ENCODE data around the gene RBM8A. TPM values are rescaled to one million over a fixed set of nuclear protein-coding genes. Genes with fewer than 3 reads are reported as not detected.

The RBM8A gene
- total RNA-seq, 3 donors from 2014 or later (not counting 1 experiment from before 2014, with no cell fraction given), result 172 to 204 (median 200) TPM

GRCh38 chr1:145958734-145959133, 31.4 kb upstream of the RBM8A start:
- H3K36me3 Mint-ChIP-seq, result no peaks in the 10 kb centered on the region
- peaks cover 87 to 88% of the 10 kb centered on the region in 2 donors for H3K4me1 Mint-ChIP-seq
- Histone ChIP-seq H3K27me3 (ENCODE audit: control insufficient read depth, insufficient read depth, low read length) (no peaks in the 10 kb centered on the region), H3K27ac (ENCODE audit: low read length) (peak overlapping the region; percentile 85), H3K4me1 (ENCODE audit: control insufficient read depth, insufficient read depth, low read length) (peaks cover 55% of the 10 kb centered on the region), H3K36me3 (ENCODE audit: control insufficient read depth, insufficient read depth, low read length) (no peaks in the 10 kb centered on the region), H3K9me3 (ENCODE audit: control insufficient read depth, insufficient read depth, low read length) (no peaks in the 10 kb centered on the region), H3K4me3 (ENCODE audit: low read length) (no peak overlapping the region)
- no peaks in the 10 kb centered on the region for H3K27me3 Mint-ChIP-seq (ENCODE audit: low read depth in 2 of 2)
- no peaks in the 10 kb centered on the region for H3K9me3 Mint-ChIP-seq
- H3K4me3 Mint-ChIP-seq, result peak overlapping the region; percentile 94
- H3K27ac Mint-ChIP-seq, result peak overlapping the region; percentile 86 to 87
- no peak for TF ChIP-seq CTCF (IDR thresholded peaks at IDR 0.05)
- intact Hi-C loops (cut with micrococcal nuclease), result no loop called here
- ATAC-seq (no peak), DNase-seq (no peak)

GRCh38 chr1:145957443-145958319, 30.4 kb upstream of the RBM8A start, which contains the start of gene LIX1L:
Gene LIX1L (minus strand): TSS chr1:145958017. CDS start chr1:145957927, 90 bp downstream.
- Mint-ChIP-seq H3K4me1 (peaks cover 77 to 83% of the 10 kb centered on the region in 2 donors), H3K9me3 (no peaks in the 10 kb centered on the region), H3K27ac (peak within 1 kb of the TSS; percentile 86 to 87), H3K4me3 (peak within 1 kb of the TSS; percentile 96), H3K27me3 (ENCODE audit: low read depth in 2 of 2) (no peaks in the 10 kb centered on the region), H3K36me3 (no peaks in the 10 kb centered on the region)
- ATAC-seq, result peak; percentile 87 to 98 (median 91)
- intact Hi-C loops (cut with micrococcal nuclease), result loop anchor here (2.0 kb wide), 1 partner anchor 21 kb away; no protein-coding TSS in a partner anchor
- Histone ChIP-seq H3K27ac (ENCODE audit: low read length) (peak within 1 kb of the TSS; percentile 85), H3K4me1 (ENCODE audit: control insufficient read depth, insufficient read depth, low read length) (peaks cover 44% of the 10 kb centered on the region), H3K27me3 (ENCODE audit: control insufficient read depth, insufficient read depth, low read length) (no peaks in the 10 kb centered on the region), H3K9me3 (ENCODE audit: control insufficient read depth, insufficient read depth, low read length) (no peaks in the 10 kb centered on the region), H3K4me3 (ENCODE audit: low read length) (peak within 1 kb of the TSS; percentile 88), H3K36me3 (ENCODE audit: control insufficient read depth, insufficient read depth, low read length) (peaks cover 1% of the 10 kb centered on the region)
- WGBS (ENCODE audit: insufficient coverage), result under 1% methylated on average over 60 of the region's 60 CpGs
- DNase-seq, result peak; percentile 88 to 98
- TF ChIP-seq CTCF (IDR thresholded peaks at IDR 0.05), result no peak

- Histone ChIP-seq H3K27ac (ENCODE audit: low read length) (peak overlapping the region; percentile 85), H3K4me3 (ENCODE audit: low read length) (peak overlapping the region; percentile 88), H3K27me3 (ENCODE audit: control insufficient read depth, insufficient read depth, low read length) (no peaks in the 10 kb centered on the region), H3K4me1 (ENCODE audit: control insufficient read depth, insufficient read depth, low read length) (peaks cover 37% of the 10 kb centered on the region), H3K36me3 (ENCODE audit: control insufficient read depth, insufficient read depth, low read length) (peaks cover 1% of the 10 kb centered on the region), H3K9me3 (ENCODE audit: control insufficient read depth, insufficient read depth, low read length) (no peaks in the 10 kb centered on the region)
- Mint-ChIP-seq H3K9me3 (no peaks in the 10 kb centered on the region), H3K27me3 (ENCODE audit: low read depth in 2 of 2) (no peaks in the 10 kb centered on the region), H3K4me1 (peaks cover 73 to 79% of the 10 kb centered on the region in 2 donors), H3K4me3 (peak overlapping the region; percentile 96), H3K36me3 (no peaks in the 10 kb centered on the region), H3K27ac (peak overlapping the region; percentile 86 to 87)
- peak in 1 of 2 donors; percentile 52 for DNase-seq
- no peak for TF ChIP-seq CTCF (IDR thresholded peaks at IDR 0.05)
- WGBS (ENCODE audit: insufficient coverage), result 5% methylated on average over 3 of the region's 3 CpGs
- intact Hi-C loops (cut with micrococcal nuclease), result loop anchor here (2.0 kb wide), 1 partner anchor 22 kb away; no protein-coding TSS in a partner anchor
- ATAC-seq, result no peak
These were observed 29.6 kb upstream of the RBM8A start for GRCh38 chr1:145956781-145957442.
